GM19351 (cell line): ENCODE data around the gene MON2.
A peak's percentile ranks its signal among the peaks of the same experiment; 100 is the strongest.
"Not testable (repeated sequence)": the region's sequence is repeated elsewhere in the genome, so short reads cannot be mapped to it uniquely, and the experiment has no call there.

Experiments
- ATAC-seq: cut with Tn5 transposase; IDR thresholded peaks from one replicate; pipeline ENCODE4 v1.9.1; 2021; ENCODE audit warnings: mild to moderate bottlenecking, moderate library complexity; ENCODE audit not compliant: unreplicated experiment

MON2 gene

DNA sequence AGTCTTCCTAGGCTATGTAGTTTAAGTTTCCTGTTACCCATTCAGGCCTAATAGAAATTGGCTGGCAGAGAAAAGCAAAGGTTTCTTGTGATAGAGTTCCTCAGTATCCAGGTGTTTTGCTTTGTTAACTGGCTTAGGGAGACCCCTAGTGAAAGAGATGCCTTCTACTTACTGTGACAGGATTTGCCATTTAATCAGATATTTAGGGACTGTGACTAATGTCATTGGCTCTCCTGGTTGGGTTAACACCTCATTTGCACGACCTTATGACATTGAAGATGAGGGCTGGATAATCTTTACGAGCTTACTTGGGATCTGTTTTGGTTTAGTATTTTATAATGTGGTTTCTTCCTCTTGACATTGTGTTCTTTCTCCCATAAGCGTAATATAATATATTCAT is 5.8 kb downstream of the MON2 start:
- no peak for ATAC-seq

DNA sequence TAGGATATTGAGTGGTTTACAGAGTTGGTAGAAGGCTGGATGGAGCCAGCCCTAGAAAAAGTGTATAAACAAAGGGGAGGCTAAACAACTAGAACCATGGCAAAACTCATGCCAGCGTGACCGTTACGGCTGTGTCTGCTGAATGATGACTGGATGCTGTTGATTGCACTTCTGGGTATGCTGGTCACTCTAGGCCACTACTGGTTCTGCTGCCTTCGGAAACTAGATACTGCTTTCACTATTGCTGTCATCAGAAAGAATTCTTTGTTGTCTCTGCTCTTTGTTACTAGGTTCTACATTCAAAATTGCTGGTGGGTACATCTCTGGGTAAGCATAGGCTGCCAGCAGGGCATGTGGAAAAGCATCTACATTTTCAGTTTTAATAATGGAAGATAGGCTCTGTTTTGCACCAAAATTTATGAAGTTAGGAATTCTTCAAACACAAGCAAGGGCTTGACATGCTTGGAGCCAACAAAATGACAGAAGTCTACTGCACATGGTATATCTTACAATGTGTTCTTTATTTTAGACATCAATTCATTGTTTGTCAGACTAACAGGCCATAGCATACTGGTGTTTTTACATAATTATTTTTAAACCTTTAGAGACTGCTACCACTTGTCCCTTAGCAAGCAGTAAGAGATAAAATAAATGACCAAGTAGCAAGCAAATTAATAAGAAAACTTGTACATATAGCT is 15.4 kb downstream of the MON2 start:
- peak; percentile 66 for ATAC-seq

DNA sequence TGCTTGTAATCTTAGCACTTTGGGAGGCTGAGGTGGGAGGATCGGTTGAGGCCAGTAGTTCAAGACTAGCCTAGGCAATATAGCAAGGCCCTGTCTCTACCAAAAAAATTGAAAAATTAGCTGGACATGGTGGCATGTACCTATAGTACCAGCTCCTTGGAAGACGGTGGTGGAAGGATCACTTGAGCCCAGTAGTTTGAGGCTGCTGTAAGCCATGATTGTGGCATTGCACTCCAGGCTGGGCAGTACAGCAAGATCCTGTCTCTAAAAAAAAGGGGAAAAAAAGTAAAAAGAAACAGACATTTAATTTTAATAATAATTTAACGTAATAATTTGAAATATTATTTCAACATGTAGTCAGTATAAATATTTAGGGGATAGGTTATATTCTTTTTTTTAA is 16.1 kb downstream of the MON2 start:
- ATAC-seq, result no peak

DNA sequence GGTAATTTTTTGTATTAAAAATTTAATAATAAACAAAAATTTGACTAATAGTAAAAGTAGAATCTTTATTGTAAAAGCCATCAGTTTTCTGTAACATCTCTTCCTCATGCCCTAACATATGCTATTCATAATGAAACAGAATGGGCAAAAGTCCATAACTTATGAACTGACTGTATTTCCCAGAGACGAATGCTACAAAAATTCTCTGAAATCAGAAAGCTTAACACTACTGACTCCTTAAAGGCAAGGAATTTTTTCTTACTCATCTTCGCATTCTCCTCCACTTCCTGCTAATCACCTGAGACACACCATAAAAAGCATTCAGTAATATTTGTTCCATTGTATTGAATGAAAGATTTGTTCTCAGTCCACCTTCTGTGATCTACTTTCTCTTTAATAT is 17.6 kb downstream of the MON2 start:
- ATAC-seq, result no peak

DNA sequence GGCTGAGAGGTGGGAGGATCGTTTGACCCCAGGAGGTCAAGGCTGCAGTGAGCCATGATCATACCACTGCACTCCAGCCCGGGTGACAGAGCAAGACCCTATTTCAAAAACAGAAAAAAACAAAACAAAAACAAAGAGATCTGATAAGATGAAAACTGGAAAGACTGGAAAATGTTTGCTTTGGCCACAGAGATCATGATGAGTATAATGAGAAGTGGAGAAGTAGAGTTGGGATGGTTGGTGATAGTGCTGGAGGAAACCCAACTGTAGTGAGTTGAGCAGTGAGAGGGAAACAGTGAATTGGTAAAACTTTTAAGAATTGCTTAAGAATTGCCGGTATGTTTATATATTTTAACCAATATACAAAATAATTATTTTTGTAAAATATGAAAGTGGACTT is 39.2 kb downstream of the MON2 start:
- no peak for ATAC-seq

DNA sequence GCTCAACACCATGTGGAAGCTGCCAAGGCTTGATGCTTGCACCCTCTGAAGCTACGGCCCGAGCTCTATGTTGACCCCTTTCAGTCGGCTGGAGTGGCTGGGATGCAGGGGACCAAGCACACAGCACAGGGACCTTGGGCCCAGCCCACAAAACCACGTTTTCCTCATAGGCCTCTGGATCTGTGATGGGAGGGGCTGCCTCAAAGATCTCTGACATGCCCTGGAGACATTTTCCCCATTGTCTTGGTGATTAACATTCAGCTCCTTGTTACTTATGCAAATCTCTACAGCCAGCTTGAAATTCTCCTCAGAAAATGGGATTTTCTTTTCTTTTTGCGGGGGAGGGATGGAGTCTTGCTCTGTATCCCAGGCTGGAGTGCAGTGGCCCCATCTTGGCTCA is 46.3 kb downstream of the MON2 start:
- ATAC-seq, result no peak

DNA sequence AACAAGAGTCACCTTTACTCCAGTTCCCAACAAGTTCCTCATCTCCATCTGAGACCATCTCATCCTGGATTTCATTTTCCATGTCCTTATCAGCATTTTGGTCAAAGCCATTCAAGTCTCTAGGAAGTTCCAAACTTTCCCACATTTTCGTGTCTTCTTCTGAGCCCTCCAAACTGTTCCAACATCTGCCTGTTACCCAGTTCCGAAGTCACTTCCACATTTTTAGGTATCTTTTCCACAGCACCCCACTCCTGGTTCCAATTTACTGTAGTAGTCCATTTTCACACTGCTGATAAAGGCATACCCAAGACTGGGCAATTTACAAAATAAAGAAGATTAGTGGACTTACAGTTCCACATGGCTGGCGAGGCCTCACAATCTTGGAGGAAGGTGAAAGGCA is 47.5 kb downstream of the MON2 start:
- not testable (repeated sequence) for ATAC-seq

DNA sequence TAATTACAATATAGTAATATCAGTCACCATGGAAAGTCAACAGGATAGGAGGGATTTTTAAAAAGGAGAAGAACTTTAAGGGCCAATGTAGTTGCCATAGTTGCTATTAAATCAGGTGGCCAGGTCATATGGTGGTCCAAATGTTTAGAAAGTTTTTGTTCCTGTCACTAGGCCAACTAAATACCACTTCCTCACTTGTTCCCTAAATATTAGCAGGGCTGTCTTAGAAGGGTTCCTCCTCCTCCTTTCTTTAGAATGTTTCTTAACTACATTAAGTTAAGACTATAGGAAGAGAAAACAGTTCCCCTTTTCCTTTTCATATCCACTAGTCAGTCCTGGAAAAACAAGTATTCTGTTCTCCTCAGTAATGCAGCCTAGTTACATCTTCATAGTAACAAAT is 50.3 kb downstream of the MON2 start:
- no peak for ATAC-seq

DNA sequence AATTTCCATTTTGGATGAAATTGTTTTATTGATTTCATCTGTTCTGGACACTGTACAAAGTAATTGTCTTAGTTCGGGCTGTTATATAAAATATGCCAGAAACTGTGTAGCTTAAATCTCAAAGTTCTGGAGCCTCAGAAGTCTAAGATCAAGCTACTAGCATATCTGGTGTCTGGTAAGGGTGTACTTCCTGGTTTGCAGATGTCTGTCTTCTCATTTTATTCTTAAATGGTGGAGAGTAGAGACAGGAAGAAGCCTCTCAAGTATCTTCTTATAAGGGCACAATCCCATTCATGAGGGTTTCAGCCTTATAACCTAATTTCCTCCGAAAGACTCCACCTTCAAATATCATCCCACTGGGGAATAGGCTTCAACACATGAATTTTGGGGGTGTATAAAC is 51.3 kb downstream of the MON2 start:
- no peak for ATAC-seq

DNA sequence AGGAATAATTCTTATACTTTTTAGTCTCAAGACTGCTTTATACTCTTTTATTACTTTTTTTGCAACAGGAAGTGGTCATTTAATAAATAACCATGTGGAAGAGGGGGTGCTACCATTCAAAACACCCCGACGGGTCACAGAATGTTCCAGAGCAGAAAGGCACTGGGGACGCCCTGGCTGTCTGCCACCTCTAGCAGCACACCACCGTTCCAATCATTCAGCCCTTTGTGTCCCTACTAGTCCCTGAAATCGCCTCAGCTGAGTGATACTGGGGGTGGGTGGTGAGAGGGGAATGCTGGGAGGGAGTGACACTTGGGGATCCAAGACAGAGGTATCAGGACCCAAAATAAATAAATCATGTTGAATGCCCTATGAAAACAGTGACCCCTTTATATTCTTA is 52.4 kb downstream of the MON2 start:
- no peak for ATAC-seq

DNA sequence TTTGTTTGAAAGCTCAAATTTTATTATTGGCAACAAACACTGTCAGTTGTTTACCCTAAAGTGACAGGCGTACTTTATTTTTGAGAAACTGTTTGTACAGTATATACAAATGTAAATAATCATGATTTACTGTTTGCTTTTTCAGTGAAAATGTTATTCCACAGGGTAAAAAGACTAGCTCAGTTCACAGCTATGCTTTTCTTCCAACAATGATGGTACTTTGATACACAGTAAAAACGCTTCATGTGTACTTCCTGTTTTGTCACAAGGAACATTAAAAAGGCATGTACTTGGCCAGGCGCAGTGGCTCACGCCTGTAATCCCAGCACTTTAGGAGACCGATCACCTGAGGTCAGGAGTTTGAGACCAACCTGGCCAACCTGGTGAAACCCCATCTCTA is 53.7 kb downstream of the MON2 start:
- ATAC-seq, result no peak

DNA sequence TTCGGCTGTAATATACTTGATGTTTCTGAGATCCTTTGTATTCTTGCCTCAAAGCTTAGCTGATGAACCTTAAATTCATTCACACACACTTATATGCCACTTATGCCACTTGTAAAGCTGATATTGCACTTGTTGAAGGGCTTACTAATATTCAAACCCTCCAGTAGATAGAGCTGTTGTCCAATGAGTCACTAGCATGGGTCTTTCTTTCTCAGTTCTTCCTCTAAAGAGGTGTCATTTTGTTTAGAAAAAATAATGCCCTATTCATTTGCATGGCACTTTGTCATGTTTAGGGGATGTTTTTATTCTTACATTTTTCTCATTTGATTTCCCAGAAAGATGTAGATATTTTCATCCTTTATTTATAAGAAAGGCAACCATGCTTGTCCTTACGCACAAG is 56.4 kb downstream of the MON2 start:
- peak; percentile 57 for ATAC-seq

DNA sequence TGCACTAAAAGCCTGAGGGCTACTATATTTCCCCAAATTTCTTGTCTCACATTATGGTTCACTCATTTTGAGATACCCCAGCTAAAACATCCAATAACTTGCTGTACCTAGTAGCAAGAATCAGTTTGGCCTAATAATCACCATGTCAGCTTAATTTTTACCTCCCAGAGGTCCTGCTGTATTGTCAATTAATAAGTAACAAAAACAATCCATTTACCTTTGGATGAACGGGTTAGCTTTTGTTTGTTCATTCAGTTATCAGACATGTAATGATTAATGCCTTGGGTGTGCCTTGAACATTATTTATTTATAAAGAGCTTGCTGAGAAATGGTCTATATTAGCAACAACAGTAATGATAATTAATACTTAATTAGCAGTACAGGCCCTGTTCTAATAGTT is 57.0 kb downstream of the MON2 start:
- ATAC-seq, result no peak

DNA sequence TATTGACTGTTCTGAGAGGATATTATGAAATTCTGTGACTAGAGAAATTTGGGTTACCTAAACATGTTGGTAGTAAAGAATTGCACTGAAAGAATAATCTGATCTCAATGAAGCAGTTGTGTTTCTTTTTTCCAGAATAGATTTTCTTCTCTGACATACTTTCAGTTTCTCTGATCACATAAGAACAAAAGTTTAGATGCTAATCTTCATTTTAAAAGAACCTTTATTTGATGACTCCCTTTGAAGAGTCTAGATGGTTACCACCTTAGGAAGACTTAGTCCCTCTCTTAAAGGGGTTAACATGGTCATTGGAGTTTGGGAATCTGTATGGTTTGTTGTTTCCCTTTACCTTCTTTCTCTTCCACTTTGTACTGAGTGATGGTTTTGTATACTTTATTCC is 58.6 kb downstream of the MON2 start:
- no peak for ATAC-seq

DNA sequence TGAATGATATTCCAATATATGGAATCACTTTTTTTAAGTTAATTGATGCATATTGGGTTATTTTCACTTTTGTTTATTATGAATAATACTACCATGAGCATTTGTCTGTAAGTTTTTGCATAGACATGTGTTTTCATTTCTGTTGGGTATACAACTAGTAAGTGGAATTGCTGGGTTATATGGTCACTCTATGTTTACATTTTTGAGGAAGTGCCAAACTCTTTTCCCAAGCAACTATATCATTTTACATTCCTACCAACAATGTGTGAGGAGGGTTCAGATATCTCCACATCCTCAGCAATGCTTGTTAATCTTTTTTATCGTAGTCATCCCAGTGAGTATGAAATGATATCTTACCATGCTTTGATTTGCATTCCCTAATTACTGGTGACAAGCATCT is 64.0 kb downstream of the MON2 start:
- no peak for ATAC-seq

DNA sequence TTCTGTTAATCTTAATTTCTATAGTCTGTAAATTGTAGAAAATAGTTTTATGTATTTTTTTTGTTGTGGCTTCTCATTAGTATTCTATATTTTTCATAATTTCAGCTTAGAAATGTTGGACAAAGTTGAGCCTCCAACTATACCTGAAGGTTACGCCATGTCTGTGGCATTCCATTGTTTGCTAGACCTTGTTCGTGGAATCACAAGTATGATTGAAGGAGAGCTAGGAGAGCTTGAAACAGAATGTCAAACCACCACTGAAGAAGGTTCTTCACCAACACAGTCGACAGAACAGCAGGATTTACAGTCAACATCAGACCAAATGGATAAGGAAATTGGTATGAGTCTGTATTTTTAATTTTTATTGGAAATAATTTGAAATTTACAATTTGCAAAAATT is 65.7 kb downstream of the MON2 start:
- no peak for ATAC-seq

DNA sequence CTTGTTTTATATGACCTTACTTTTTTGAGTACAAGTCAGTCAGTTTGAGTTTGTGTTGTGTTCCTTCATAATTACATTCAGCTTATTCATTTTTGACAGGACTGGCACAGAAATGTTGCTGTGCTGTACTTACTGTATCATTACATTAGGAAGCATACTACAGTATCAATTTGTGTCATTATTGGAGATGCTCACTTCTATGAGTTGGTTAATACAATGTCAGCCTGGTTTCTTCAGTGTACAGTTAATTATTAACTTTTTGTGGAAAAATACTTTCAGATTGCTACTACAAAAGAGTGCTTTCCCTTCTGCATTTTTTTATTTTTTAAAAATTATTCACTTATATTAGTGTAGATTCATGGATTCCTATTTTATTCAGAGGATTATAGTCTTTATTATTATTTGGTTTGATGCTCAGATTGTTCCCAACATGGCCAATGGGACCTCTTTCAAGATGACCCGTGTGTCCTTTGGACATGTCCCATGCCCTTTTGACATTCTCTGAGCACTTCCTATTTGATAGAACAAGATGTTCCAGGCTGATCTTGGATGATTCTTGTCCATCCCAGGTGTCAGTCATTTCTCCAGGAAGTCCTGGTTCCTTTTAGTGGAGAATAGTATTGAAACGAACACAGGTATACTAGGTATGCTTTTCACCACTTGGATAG is 66.6 kb downstream of the MON2 start:
- ATAC-seq, result no peak

DNA sequence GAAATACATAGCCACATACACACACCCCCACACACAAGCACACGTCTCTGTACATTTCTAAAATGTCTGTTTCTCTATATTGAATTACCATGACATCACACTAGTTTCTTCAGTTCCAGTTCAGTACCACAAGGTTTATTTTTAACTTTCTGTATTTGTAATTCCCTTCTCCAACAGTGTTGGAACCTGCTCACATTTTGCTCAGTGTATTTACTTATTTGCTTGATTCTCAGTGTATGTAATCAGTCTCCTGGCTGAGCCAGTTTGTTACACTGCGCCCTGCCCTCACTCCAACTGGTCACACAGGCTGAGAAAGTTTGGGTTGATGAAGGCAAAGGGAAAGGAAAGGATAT is 67.1 kb downstream of the MON2 start:
- no peak for ATAC-seq

DNA sequence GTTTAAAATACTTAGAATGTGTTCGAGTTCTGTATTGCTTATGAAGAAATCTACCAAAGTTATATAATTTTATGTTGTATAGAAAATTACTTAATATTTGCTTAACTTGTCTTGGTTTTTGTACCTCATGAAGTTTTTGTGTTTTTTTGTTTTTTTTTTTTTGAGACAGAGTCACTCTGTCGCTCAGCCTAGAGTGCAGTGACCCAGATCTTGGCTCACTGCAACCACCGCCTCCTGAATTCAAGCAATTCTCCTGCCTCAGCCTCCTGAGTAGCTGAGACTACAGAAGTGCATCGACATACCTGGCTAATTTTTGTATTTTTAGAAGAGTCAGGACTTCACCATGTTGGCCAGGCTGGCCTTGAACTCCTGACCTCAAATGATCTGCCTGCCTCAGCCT is 69.9 kb downstream of the MON2 start:
- ATAC-seq, result no peak

DNA sequence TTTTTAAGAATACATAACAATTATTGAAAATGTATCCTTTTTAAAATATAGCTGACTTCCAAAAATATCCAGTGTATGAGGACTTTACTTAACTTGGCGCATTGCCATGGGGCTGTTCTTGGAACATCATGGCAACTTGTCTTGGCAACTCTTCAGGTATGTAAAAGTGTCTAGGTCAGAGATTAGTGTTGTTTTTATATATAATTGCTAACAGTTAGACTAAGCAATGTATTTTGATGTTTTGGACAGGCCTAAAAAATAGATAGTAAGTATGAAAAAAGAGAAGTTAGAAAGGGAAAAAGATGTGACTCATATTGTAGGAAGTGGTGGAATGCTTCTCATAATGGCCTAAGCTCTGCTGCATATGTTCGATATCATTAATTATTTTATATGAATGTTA is 70.9 kb downstream of the MON2 start:
- ATAC-seq, result no peak

DNA sequence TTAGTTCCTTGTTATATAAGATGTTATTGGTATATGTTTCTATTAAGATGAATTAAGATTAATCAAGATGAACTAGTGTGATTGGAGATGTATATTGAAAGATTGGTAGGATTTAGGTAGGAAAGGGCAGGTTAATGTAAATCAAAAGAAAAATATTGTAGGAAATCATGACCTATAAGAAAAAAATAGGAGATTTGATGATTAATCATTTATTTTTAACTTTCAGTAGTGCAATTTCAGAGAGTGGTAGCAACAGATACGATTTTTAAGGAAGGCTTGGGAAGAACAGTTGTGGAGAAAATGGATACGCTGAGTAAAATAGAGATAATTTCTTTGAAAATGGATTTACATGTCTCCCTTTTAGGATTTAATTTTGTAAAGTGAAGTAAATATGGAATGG is 73.7 kb downstream of the MON2 start:
- no peak for ATAC-seq

DNA sequence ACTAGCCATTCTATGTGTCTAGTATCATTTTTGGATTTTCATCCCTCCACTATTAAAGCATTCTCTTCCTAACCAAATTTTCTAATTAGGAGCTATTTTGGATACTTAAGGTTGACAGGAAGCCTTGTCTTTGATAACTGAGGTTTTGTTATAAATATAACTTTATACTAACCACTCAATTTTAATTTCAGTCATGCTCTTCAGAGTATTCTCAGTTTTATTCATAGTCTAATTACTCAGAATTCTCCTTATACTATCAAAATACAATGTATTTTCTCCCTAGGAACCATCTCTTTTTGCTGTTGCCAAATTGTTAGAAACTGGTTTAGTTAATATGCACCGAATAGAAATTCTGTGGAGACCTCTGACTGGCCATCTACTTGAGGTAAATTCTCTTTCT is 76.2 kb downstream of the MON2 start:
- ATAC-seq, result no peak

DNA sequence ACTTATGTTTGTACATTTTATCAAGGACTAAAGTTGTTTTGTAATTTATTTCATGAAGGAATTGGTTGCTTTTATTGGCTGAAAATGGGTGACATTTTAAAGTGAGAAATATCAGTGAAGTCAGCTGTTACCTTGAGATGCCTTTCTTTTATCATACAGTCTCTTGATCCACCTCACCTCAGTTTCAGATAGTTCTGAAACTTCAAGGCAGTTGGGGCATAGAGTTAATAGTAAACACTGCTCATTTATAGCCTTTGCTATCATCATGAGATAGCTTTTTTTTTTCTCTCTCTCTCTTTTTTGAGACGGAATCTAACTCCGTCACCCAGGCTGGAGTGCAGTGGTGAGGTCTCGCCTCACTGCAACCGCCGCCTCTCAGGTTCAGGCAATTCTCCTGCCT is 76.7 kb downstream of the MON2 start:
- no peak for ATAC-seq
